ENCODE results near the gene KRT9. TPM values are rescaled to one million over a fixed set of nuclear protein-coding genes. Genes with fewer than 3 reads are reported as not detected.
"Not testable (repeated sequence)": the region's sequence is repeated elsewhere in the genome, so short reads cannot be mapped to it uniquely, and the experiment has no call there.

The KRT9 gene
- total and polyA plus RNA-seq, 4 donors = not detected

GRCh38 chr17:41617136-41617535, 45.3 kb upstream of the KRT9 start:
- no peaks in the 10 kb centered on the region for H3K9me3 ChIP-seq (ENCODE audit: control insufficient read depth in 4 of 4, insufficient read depth in 3 of 4, low read length in 3 of 4)
- H3K27me3 ChIP-seq (ENCODE audit: control insufficient read depth in 3 of 3, insufficient read depth in 3 of 3, low read length in 2 of 3) = no peaks in the 10 kb centered on the region
- ATAC-seq (ENCODE audit: insufficient read depth, low FRiP score) (no peak), DNase-seq (no peak)
- no peak overlapping the region for H3K27ac ChIP-seq (ENCODE audit: low read depth in 1 of 2, low read length in 1 of 2)
- no peak for TF ChIP-seq CTCF (IDR thresholded peaks at IDR 0.05; ENCODE audit: control extremely low read depth, extremely low read depth)
- 80 to 94% methylated on average over 3 of the region's 3 CpGs for WGBS, 2 donors
- no peaks in the 10 kb centered on the region for H3K36me3 ChIP-seq (ENCODE audit: control insufficient read depth in 4 of 4, insufficient read depth in 4 of 4, low read length in 4 of 4)
- no peaks in the 10 kb centered on the region for H3K4me1 ChIP-seq (ENCODE audit: control insufficient read depth in 5 of 5, insufficient read depth in 5 of 5, low read length in 5 of 5)
- no peak overlapping the region for H3K4me3 ChIP-seq
- no peak overlapping the region for H3K9ac ChIP-seq (ENCODE audit: insufficient read depth in 1 of 2, low read length in 2 of 2)

DNA sequence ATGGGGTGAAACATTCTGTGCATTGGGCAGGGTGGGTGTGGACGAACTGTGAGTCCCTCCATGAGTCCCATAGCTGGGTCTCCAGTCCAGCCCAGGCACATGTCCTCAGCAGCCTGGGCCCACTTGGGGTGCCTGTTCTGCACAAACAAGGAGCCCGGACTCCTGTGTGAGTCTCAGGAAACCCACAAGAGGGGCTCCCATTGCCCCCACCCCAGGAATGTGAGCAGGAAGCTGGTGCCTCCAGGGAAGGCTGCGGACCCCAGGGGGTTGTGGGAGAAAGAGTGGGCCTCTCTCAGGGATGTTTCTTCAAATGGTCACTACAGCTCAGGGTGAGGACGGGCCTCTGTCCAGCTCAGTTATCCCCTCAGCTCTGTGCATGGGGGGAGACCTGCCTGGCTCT, 44.6 kb upstream of the KRT9 start:
- not testable (repeated sequence) for H3K27me3 ChIP-seq (ENCODE audit: control insufficient read depth in 3 of 3, insufficient read depth in 3 of 3, low read length in 2 of 3); H3K27ac ChIP-seq (ENCODE audit: low read depth in 1 of 2, low read length in 1 of 2); H3K4me3 ChIP-seq; H3K9me3 ChIP-seq (ENCODE audit: control insufficient read depth in 4 of 4, insufficient read depth in 3 of 4, low read length in 3 of 4); H3K4me1 ChIP-seq (ENCODE audit: control insufficient read depth in 5 of 5, insufficient read depth in 5 of 5, low read length in 5 of 5); ATAC-seq (ENCODE audit: insufficient read depth, low FRiP score); H3K9ac ChIP-seq (ENCODE audit: insufficient read depth in 1 of 2, low read length in 2 of 2); H3K36me3 ChIP-seq (ENCODE audit: control insufficient read depth in 4 of 4, insufficient read depth in 4 of 4, low read length in 4 of 4)
- 63 to 81% methylated on average over 4 of the region's 4 CpGs for WGBS, 2 donors
- peak in 1 of 3 donors; percentile 37 for DNase-seq

GRCh38 chr17:41615454-41615853, 43.6 kb upstream of the KRT9 start:
- Histone ChIP-seq H3K9ac (ENCODE audit: insufficient read depth in 1 of 2, low read length in 2 of 2) (no peak overlapping the region), H3K4me1 (ENCODE audit: control insufficient read depth in 5 of 5, insufficient read depth in 5 of 5, low read length in 5 of 5) (no peaks in the 10 kb centered on the region), H3K27me3 (ENCODE audit: control insufficient read depth in 3 of 3, insufficient read depth in 3 of 3, low read length in 2 of 3) (peaks cover 0 to 3% (median 0%) of the 10 kb centered on the region in 3 donors), H3K27ac (ENCODE audit: low read depth in 1 of 2, low read length in 1 of 2) (no peak overlapping the region), H3K4me3 (no peak overlapping the region), H3K9me3 (ENCODE audit: control insufficient read depth in 4 of 4, insufficient read depth in 3 of 4, low read length in 3 of 4) (no peaks in the 10 kb centered on the region), H3K36me3 (ENCODE audit: control insufficient read depth in 4 of 4, insufficient read depth in 4 of 4, low read length in 4 of 4) (no peaks in the 10 kb centered on the region)
- TF ChIP-seq CTCF (IDR thresholded peaks at IDR 0.05; ENCODE audit: control extremely low read depth, extremely low read depth) = no peak
- ATAC-seq (ENCODE audit: insufficient read depth, low FRiP score) (no peak), DNase-seq (peak in 1 of 3 donors; percentile 45)
- 33 to 45% methylated on average over 6 to 7 of the region's 7 CpGs for whole genome bisulfite sequencing, 2 donors

- not testable (repeated sequence) for H3K27me3 ChIP-seq (ENCODE audit: control insufficient read depth in 3 of 3, insufficient read depth in 3 of 3, low read length in 2 of 3); H3K27ac ChIP-seq (ENCODE audit: low read depth in 1 of 2, low read length in 1 of 2)
- peak in 1 of 3 donors; percentile 11 for DNase-seq
These were observed 42.9 kb upstream of the KRT9 start for GRCh38 chr17:41614767-41615166.

DNA sequence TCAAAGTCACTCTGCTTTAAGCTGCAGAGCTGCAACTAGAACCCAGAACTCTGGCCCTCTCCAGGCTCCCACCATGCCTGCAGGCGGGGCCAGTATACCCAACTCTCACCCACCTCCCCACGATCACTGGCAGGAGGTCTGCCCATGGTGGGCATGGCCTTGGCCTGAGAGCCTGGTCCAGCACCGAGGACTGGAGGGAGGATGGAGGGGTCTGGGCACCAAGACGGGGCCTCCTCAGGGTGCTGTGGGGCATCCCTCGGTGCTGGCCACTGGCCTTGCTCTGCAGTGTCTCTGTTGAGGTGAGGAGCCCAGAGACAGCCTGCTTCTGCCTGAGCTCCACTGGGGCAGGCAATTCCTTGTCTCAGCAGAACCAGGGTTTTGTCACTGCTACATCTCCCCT, 42.2 kb upstream of the KRT9 start:
- Histone ChIP-seq H3K9ac (ENCODE audit: insufficient read depth in 1 of 2, low read length in 2 of 2) (no peak overlapping the region), H3K27ac (ENCODE audit: low read depth in 1 of 2, low read length in 1 of 2) (no peak overlapping the region), H3K4me3 (no peak overlapping the region), H3K27me3 (ENCODE audit: control insufficient read depth in 3 of 3, insufficient read depth in 3 of 3, low read length in 2 of 3) (peaks cover 0 to 3% (median 0%) of the 10 kb centered on the region in 3 donors), H3K9me3 (ENCODE audit: control insufficient read depth in 4 of 4, insufficient read depth in 3 of 4, low read length in 3 of 4) (no peaks in the 10 kb centered on the region), H3K36me3 (ENCODE audit: control insufficient read depth in 4 of 4, insufficient read depth in 4 of 4, low read length in 4 of 4) (no peaks in the 10 kb centered on the region), H3K4me1 (ENCODE audit: control insufficient read depth in 5 of 5, insufficient read depth in 5 of 5, low read length in 5 of 5) (no peaks in the 10 kb centered on the region)
- DNase-seq (no peak), ATAC-seq (ENCODE audit: insufficient read depth, low FRiP score) (no peak)
- 86 to 87% methylated on average over 5 of the region's 5 CpGs for WGBS, 2 donors
- TF ChIP-seq CTCF (IDR thresholded peaks at IDR 0.05; ENCODE audit: control extremely low read depth, extremely low read depth) = no peak

More at GRCh38 chr17:41614767-41615166, 42.9 kb upstream of the KRT9 start:
- H3K9me3 ChIP-seq (ENCODE audit: control insufficient read depth in 4 of 4, insufficient read depth in 3 of 4, low read length in 3 of 4); H3K9ac ChIP-seq (ENCODE audit: insufficient read depth in 1 of 2, low read length in 2 of 2); H3K36me3 ChIP-seq (ENCODE audit: control insufficient read depth in 4 of 4, insufficient read depth in 4 of 4, low read length in 4 of 4); ATAC-seq (ENCODE audit: insufficient read depth, low FRiP score); H3K4me3 ChIP-seq; H3K4me1 ChIP-seq (ENCODE audit: control insufficient read depth in 5 of 5, insufficient read depth in 5 of 5, low read length in 5 of 5): not testable (repeated sequence)
- 28 to 43% methylated on average over 9 of the region's 9 CpGs for WGBS, 2 donors
